Measurements from ENCODE around the gene PRKRA.

DNA sequence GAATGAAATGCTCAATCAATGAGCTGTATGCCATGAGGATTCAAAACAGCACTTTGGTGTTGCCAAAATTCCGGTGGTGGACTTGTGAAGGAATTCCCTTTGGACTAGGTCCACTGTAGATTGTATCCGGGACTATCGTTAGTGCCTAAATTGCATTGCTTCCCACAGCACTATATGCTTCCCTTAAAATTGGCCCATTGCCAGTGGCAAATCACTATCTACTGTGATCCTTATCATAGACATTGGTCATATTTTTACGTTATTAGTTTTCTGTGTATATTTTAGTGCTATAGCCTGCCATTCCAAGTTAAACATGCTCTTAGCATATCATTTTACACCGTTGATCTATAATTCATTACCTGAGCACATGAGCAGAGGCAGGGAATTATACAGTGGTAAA lies 1.9 kb upstream of the PRKRA start:
- TF ChIP-seq, protein P1, sequence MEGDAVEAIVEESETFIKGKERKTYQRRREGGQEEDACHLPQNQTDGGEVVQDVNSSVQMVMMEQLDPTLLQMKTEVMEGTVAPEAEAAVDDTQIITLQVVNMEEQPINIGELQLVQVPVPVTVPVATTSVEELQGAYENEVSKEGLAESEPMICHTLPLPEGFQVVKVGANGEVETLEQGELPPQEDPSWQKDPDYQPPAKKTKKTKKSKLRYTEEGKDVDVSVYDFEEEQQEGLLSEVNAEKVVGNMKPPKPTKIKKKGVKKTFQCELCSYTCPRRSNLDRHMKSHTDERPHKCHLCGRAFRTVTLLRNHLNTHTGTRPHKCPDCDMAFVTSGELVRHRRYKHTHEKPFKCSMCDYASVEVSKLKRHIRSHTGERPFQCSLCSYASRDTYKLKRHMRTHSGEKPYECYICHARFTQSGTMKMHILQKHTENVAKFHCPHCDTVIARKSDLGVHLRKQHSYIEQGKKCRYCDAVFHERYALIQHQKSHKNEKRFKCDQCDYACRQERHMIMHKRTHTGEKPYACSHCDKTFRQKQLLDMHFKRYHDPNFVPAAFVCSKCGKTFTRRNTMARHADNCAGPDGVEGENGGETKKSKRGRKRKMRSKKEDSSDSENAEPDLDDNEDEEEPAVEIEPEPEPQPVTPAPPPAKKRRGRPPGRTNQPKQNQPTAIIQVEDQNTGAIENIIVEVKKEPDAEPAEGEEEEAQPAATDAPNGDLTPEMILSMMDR (IDR thresholded peaks at IDR 0.05) = no peak
- TF ChIP-seq POLR2A (IDR thresholded peaks at IDR 0.05) = no peak
- TF ChIP-seq EP300 (IDR thresholded peaks at IDR 0.05; ENCODE audit: low read depth) = no peak
